Ishikawa (cell line): ENCODE results near the gene PLEK.

Source experiments
- CEBPB ChIP-seq: IDR thresholded peaks from 2 replicates; pipeline ENCODE4 v1.6.1; 2012
- CREB1 ChIP-seq: IDR thresholded peaks from 2 replicates; pipeline ENCODE4 v1.6.1; 2012; ENCODE audit warnings: low read depth
- EGR1 ChIP-seq: IDR thresholded peaks from 2 replicates; pipeline ENCODE4 v1.6.1; 2012
- EP300 ChIP-seq: IDR thresholded peaks from 2 replicates; pipeline ENCODE4 v1.6.1; 2012; ENCODE audit warnings: borderline replicate concordance
- FOXM1 ChIP-seq: IDR thresholded peaks from 2 replicates; pipeline ENCODE4 v1.6.1; 2012; ENCODE audit warnings: low read depth, borderline replicate concordance
- MAX ChIP-seq: IDR thresholded peaks from 2 replicates; pipeline ENCODE4 v1.6.1; 2012
- NFIC ChIP-seq: IDR thresholded peaks from 2 replicates; pipeline ENCODE4 v1.6.1; 2012
- RAD21 ChIP-seq: IDR thresholded peaks from 2 replicates; pipeline ENCODE4 v1.6.1; 2012; ENCODE audit warnings: low read depth
- REST ChIP-seq: IDR thresholded peaks from 2 replicates; pipeline ENCODE4 v1.6.1; 2012; ENCODE audit warnings: low read depth, mild to moderate bottlenecking
- TAF1 ChIP-seq: IDR thresholded peaks from 2 replicates; pipeline ENCODE4 v1.6.1; 2012; ENCODE audit warnings: low read depth, mild to moderate bottlenecking
- TCF12 ChIP-seq: IDR thresholded peaks from 2 replicates; pipeline ENCODE4 v1.6.1; 2012; ENCODE audit warnings: low read depth
- TEAD4 ChIP-seq: IDR thresholded peaks from 2 replicates; pipeline ENCODE4 v1.6.1; 2012
- USF1 ChIP-seq: IDR thresholded peaks from 2 replicates; pipeline ENCODE4 v1.6.1; 2012
- YY1 ChIP-seq: IDR thresholded peaks from 2 replicates; pipeline ENCODE4 v1.6.1; 2012; ENCODE audit warnings: low read depth
- ZBTB7A ChIP-seq: IDR thresholded peaks from 2 replicates; pipeline ENCODE4 v1.6.1; 2012; ENCODE audit warnings: low read depth

Gene PLEK

GRCh38 chr2:68377137-68377780 is 12.2 kb downstream of the PLEK start:
- no peak for TF ChIP-seq FOXM1
- TF ChIP-seq USF1: no peak
- no peak for TF ChIP-seq ZBTB7A
- no peak for TF ChIP-seq TEAD4
- no peak for TF ChIP-seq YY1
- TF ChIP-seq NFIC: no peak
- no peak for TF ChIP-seq EGR1
- TF ChIP-seq TAF1: no peak
- TF ChIP-seq MAX: no peak
- TF ChIP-seq RAD21: no peak
- TF ChIP-seq CREB1: no peak
- no peak for TF ChIP-seq REST
- TF ChIP-seq CEBPB: no peak
- no peak for TF ChIP-seq TCF12
- no peak for TF ChIP-seq EP300

- TF ChIP-seq RAD21 (no peak), CREB1 (no peak), EP300 (no peak), REST (no peak), TAF1 (no peak), NFIC (no peak), YY1 (no peak), EGR1 (no peak), USF1 (no peak), ZBTB7A (no peak), TCF12 (no peak), MAX (no peak), TEAD4 (no peak), FOXM1 (no peak), CEBPB (no peak)
These were observed 14.2 kb downstream of the PLEK start for GRCh38 chr2:68379184-68379708.

- TF ChIP-seq USF1 (no peak), EP300 (no peak), EGR1 (no peak), YY1 (no peak)
These were observed 18.7 kb downstream of the PLEK start for GRCh38 chr2:68383778-68384177.

- no peak for TF ChIP-seq EP300
These were observed 19.5 kb downstream of the PLEK start for GRCh38 chr2:68384485-68385107.

GRCh38 chr2:68385220-68385906 is 20.3 kb downstream of the PLEK start:
- no peak for TF ChIP-seq MAX
- no peak for TF ChIP-seq CEBPB
- TF ChIP-seq TCF12: no peak
- no peak for TF ChIP-seq TEAD4
- no peak for TF ChIP-seq USF1
- TF ChIP-seq TAF1: no peak
- no peak for TF ChIP-seq EGR1
- no peak for TF ChIP-seq ZBTB7A
- no peak for TF ChIP-seq REST
- TF ChIP-seq RAD21: no peak
- TF ChIP-seq FOXM1: no peak
- no peak for TF ChIP-seq YY1
